Activated T-helper 1 cell treated with anti-CD3 and anti-CD28 coated beads, Interleukin-12 subunit alpha, Interleukin-12 subunit beta, Interleukin-2, Interleukin-4 antibody, amounts not matched to agents 30 ng/mL and 10 ng/mL and 1 ng/mL, durations not matched to agents 14 hours and 24 hours and 36 hours (primary cell): ENCODE measurements around the gene BBOX1. TPM values are rescaled to one million over a fixed set of nuclear protein-coding genes. Genes with fewer than 3 reads are reported as not detected.
"Not testable (repeated sequence)": the region's sequence is repeated elsewhere in the genome, so short reads cannot be mapped to it uniquely, and the experiment has no call there.

Experiments
- DNase-seq: peaks from one replicate; pipeline ENCODE4 v3.0.0; 2021; ENCODE audit warnings: low spot score
- H3K27ac Mint-ChIP-seq: one replicate; pipeline ENCODE4 v1.8.0; 2021; ENCODE audit warnings: mild to moderate bottlenecking, mixed read lengths
- H3K27me3 Mint-ChIP-seq: one replicate; pipeline ENCODE4 v1.8.0; 2022; ENCODE audit warnings: mild to moderate bottlenecking, moderate library complexity, mixed read lengths; ENCODE audit not compliant: insufficient read depth
- H3K36me3 Mint-ChIP-seq: one replicate; pipeline ENCODE4 v1.8.0; 2021; ENCODE audit warnings: low read depth, mixed read lengths
- H3K4me1 Mint-ChIP-seq: one replicate; pipeline ENCODE4 v1.8.0; 2021; ENCODE audit warnings: low read depth, mixed read lengths
- H3K4me3 Mint-ChIP-seq: one replicate; pipeline ENCODE4 v1.8.0; 2021; ENCODE audit warnings: mild to moderate bottlenecking, moderate library complexity, mixed read lengths
- H3K9me3 Mint-ChIP-seq: one replicate; pipeline ENCODE4 v1.8.0; 2021; ENCODE audit warnings: mixed read lengths
- intact Hi-C: fragments of 100-400 bp; cut with micrococcal nuclease; formaldehyde crosslinking; loops from one replicate; pipeline ENCODE4 v1.15.1; 2024
- total RNA-seq: library from RNA; stranded (reverse); gene quantifications from 2 replicates; pipeline ENCODE4 v1.2.3, GENCODE V29; 2022

Gene BBOX1
- total RNA-seq, 1 donor from 2014 or later: not detected

DNA sequence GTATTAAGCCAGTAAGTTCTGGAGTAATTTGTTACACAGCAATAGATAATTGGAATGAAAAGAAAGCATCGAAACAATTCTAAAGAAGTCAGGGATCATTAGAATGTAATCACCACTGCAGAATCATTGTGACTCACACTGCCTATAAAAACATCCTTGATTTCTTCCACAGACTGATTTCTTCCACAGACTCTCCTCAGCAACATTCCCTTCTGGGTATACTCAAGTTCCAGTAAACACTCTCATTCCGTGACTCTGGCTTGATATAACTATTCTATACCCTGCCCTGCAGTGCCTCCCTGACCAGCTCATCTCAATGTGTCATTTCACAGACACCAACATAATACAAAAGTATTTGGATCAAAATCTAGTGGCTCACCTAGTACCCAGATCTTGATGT, 120.5 kb downstream of the BBOX1 start:
- Mint-ChIP-seq H3K9me3 (no peaks in the 10 kb centered on the region), H3K36me3 (no peaks in the 10 kb centered on the region), H3K4me1 (no peaks in the 10 kb centered on the region), H3K4me3 (no peak overlapping the region), H3K27ac (no peak overlapping the region), H3K27me3 (peaks cover 1% of the 10 kb centered on the region)
- intact Hi-C loops: no loop called here
- DNase-seq: no peak

DNA sequence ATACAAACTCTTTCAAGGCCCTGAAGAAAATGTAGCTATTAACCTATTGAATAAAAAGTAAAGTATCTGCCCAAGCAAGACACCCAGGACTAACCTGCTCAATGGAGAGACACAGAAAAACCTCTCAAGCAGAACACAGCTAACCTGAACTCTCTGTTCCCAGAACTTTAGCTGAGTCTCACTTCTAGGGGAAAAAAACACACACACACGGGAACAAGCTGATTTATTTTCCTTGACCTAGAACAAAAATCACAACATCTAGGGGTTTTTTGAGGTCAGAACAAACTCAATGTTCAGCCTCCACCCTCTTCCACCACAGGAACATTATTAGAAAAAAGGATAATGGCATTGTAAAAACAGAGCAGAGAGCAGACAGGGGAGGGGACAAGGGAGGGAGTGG, 121.6 kb downstream of the BBOX1 start:
- no peak for DNase-seq
- Mint-ChIP-seq H3K27ac (no peak overlapping the region), H3K4me1 (no peaks in the 10 kb centered on the region), H3K9me3 (no peaks in the 10 kb centered on the region), H3K4me3 (no peak overlapping the region), H3K36me3 (no peaks in the 10 kb centered on the region), H3K27me3 (peaks cover 1% of the 10 kb centered on the region)
- intact Hi-C loops: no loop called here

DNA sequence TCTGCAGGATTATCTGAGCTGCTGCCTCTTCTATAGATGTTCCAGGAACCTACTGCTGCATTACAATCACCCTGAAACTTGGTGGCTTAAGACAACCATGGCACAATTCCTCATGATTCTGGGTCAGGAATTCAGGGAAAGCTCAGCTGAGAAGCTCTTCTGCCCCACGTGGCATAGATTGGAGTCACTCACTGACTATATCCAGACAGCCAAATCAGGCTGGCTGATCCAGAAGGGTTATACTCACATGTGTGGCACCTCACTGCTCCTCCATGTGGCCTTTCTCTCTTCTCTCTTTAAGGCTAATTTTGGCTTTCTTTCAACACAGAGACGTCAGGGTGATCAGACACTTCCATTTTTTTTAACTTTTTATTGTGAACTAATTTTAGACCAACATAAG, 125.5 kb downstream of the BBOX1 start:
- Mint-ChIP-seq H3K4me1 (no peaks in the 10 kb centered on the region), H3K36me3 (no peaks in the 10 kb centered on the region), H3K9me3 (no peaks in the 10 kb centered on the region), H3K27me3 (peaks cover 3% of the 10 kb centered on the region), H3K4me3 (no peak overlapping the region), H3K27ac (no peak overlapping the region)
- intact Hi-C loops: no loop called here
- no peak for DNase-seq

- no peak overlapping the region for H3K27ac Mint-ChIP-seq
- no peaks in the 10 kb centered on the region for H3K36me3 Mint-ChIP-seq
- intact Hi-C loops: no loop called here
- no peaks in the 10 kb centered on the region for H3K9me3 Mint-ChIP-seq
- DNase-seq: no peak
- peaks cover 4% of the 10 kb centered on the region for H3K27me3 Mint-ChIP-seq
- H3K4me1 Mint-ChIP-seq: no peaks in the 10 kb centered on the region
- no peak overlapping the region for H3K4me3 Mint-ChIP-seq
Measured at GRCh38 chr11:27171376-27171958, 130.9 kb downstream of the BBOX1 start.

DNA sequence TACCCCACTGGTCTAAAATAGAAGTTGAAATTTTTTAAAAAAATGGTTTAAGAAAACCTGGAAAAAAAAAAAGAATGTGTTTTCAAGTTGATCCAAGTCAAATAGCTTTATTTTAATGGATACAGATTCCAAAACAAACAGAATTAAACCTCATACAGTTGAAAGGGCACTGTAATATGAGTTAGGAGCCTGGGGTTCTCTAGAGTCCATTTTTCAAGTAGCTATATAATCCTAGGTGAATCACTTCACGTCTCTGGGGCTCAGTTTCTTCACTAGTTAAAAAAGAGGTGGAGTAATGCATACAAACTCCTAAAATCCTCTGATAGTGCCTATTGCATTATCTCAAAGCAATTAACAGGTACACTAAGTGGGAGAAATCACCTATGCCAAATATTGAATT, 132.9 kb downstream of the BBOX1 start:
- no peaks in the 10 kb centered on the region for H3K36me3 Mint-ChIP-seq
- H3K27me3 Mint-ChIP-seq: peaks cover 4% of the 10 kb centered on the region
- no peak overlapping the region for H3K27ac Mint-ChIP-seq
- H3K4me3 Mint-ChIP-seq: no peak overlapping the region
- H3K4me1 Mint-ChIP-seq: no peaks in the 10 kb centered on the region
- DNase-seq: no peak
- no peaks in the 10 kb centered on the region for H3K9me3 Mint-ChIP-seq
- intact Hi-C loops: no loop called here

DNA sequence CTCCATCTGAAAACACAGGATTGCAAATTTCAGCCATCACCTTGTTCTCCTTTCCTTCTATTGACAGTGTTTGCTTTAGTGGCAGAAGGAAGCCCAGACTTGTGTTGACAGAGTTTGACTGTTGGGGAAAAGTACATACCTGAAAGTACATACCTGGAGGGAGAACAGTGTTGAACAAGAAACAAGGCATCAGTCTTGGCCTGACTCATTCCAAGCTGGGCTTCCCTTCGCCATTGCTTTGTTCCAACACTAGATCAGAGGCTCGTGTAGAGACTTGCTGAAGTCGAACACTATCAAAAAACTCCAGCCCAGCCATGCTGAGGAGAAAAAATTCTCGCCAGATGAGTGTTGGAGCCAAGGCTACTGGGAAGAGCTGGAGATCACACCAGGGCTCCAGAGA, 133.4 kb downstream of the BBOX1 start:
- no peaks in the 10 kb centered on the region for H3K9me3 Mint-ChIP-seq
- no peak overlapping the region for H3K27ac Mint-ChIP-seq
- intact Hi-C loops: no loop called here
- H3K36me3 Mint-ChIP-seq: no peaks in the 10 kb centered on the region
- no peaks in the 10 kb centered on the region for H3K4me1 Mint-ChIP-seq
- no peak for DNase-seq
- H3K27me3 Mint-ChIP-seq: peaks cover 2% of the 10 kb centered on the region
- H3K4me3 Mint-ChIP-seq: no peak overlapping the region

- Mint-ChIP-seq H3K27me3 (peaks cover 2% of the 10 kb centered on the region), H3K4me3 (no peak overlapping the region), H3K27ac (no peak overlapping the region), H3K36me3 (no peaks in the 10 kb centered on the region), H3K9me3 (no peaks in the 10 kb centered on the region), H3K4me1 (no peaks in the 10 kb centered on the region)
- DNase-seq: no peak
- intact Hi-C loops: no loop called here
Measured at GRCh38 chr11:27174672-27175210, 134.1 kb downstream of the BBOX1 start.

GRCh38 chr11:27175562-27175961, 134.9 kb downstream of the BBOX1 start:
- H3K4me1 Mint-ChIP-seq, H3K27me3 Mint-ChIP-seq, intact Hi-C loops, DNase-seq, H3K9me3 Mint-ChIP-seq, H3K27ac Mint-ChIP-seq, H3K4me3 Mint-ChIP-seq, H3K36me3 Mint-ChIP-seq: not testable (repeated sequence)

Other genes starting within 250 kb of the BBOX1 start
- gene FIBIN, start 46.7 kb upstream of the BBOX1 start, total RNA-seq: not detected in 2 replicates